Cardiac fibroblast (primary cell): Measurements from ENCODE around the gene HLX.

Experiments
- DNase-seq, 2 donors: peaks; one replicate each; pipeline versions ENCODE4 v3.0.0 to v3.0.0-alpha.2; 2010; ENCODE audit warnings: low read depth in 2 of 2
- H3K4me3 ChIP-seq, 2 donors: replicated peaks in 1 of 2; 1 replicate in 1 of 2; 2 replicates in 1 of 2; pipeline ENCODE4 v1.5.1; 2011; ENCODE audit warnings: low read depth in 2 of 2, low read length in 2 of 2, mild to moderate bottlenecking in 2 of 2, moderate library complexity in 1 of 2
- TF ChIP-seq, protein P1 (sequence below): IDR thresholded peaks from one replicate; pipeline ENCODE4 v1.5.1; 2011; ENCODE audit warnings: low read depth, mild to moderate bottlenecking, low read length, inconsistent platforms

HLX gene

DNA sequence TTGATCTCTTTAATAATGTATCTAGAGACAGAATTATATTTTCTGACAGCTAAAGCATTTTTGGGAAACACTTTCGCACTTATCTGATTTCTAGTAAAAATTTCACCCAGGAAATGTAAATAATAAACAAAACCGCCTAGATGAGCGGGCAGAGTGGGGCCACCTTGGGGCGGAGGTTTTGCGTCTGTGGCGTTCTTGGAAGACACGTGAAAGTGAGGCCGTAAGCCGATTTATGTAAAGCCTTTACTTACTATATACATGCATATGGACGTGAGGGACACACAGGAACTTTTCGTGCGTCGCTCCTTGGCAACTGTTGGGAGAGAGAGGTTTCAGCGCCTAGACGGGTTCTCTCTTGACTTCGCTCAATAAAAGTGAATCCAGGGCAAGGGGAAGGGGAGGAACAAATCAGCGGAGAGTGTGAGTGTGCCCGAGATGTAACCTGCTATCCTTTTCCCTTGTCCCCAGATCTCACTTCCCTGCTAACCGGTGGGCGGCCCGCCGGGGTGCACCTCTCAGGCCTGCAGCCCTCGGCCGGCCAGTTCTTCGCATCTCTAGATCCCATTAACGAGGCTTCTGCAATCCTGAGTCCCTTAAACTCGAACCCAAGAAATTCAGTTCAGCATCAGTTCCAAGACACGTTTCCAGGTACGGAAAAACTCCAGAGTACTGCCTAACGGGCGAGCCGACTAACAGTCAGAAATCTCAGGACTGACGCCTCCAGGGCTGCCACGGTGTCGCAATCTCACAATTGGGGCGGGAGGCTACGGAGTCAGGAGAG lies 1.7 kb downstream of the HLX start:
- TF ChIP-seq, protein P1, sequence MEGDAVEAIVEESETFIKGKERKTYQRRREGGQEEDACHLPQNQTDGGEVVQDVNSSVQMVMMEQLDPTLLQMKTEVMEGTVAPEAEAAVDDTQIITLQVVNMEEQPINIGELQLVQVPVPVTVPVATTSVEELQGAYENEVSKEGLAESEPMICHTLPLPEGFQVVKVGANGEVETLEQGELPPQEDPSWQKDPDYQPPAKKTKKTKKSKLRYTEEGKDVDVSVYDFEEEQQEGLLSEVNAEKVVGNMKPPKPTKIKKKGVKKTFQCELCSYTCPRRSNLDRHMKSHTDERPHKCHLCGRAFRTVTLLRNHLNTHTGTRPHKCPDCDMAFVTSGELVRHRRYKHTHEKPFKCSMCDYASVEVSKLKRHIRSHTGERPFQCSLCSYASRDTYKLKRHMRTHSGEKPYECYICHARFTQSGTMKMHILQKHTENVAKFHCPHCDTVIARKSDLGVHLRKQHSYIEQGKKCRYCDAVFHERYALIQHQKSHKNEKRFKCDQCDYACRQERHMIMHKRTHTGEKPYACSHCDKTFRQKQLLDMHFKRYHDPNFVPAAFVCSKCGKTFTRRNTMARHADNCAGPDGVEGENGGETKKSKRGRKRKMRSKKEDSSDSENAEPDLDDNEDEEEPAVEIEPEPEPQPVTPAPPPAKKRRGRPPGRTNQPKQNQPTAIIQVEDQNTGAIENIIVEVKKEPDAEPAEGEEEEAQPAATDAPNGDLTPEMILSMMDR, result no peak
- DNase-seq, result peak; percentile 72 to 82
- peak overlapping the region; percentile 70 to 84 for H3K4me3 ChIP-seq

DNA sequence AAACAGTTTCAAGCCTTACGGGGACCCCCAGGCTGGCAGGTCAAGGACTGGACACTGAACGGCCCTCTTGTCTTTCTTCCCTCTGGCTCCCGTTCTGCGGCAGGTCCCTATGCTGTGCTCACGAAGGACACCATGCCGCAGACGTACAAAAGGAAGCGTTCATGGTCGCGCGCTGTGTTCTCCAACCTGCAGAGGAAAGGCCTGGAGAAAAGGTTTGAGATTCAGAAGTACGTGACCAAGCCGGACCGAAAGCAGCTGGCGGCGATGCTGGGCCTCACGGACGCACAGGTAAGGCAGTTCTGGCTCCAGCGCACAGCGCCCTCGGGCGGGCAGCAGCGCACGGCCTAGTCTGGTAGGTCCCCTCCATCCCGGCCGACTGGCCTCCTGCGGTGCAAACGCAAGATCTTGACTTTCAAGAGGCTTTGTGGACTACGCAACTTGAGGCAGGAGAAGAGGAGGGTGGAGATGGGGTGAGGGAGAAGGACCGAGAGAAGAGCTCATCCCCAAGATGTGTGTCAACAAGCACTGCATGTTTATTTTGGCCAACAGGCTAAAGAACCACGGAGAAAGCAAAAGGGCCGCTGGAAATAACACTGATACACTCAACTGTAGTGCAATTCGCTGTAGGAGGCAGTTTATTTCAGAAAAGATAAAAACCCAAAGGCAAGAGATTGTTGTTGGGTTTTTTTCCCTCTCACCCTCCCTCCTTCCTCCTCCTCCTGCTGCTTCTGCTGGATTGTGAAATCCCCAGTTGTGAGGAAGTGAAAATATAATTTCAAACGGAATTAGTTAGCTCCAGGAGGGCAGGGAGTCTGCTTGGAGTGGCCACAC lies 3.0 kb downstream of the HLX start:
- peak; percentile 82 to 84 for DNase-seq
- TF ChIP-seq, protein P1, result peak; percentile 39
- H3K4me3 ChIP-seq, result peak overlapping the region; percentile 70 to 84

DNA sequence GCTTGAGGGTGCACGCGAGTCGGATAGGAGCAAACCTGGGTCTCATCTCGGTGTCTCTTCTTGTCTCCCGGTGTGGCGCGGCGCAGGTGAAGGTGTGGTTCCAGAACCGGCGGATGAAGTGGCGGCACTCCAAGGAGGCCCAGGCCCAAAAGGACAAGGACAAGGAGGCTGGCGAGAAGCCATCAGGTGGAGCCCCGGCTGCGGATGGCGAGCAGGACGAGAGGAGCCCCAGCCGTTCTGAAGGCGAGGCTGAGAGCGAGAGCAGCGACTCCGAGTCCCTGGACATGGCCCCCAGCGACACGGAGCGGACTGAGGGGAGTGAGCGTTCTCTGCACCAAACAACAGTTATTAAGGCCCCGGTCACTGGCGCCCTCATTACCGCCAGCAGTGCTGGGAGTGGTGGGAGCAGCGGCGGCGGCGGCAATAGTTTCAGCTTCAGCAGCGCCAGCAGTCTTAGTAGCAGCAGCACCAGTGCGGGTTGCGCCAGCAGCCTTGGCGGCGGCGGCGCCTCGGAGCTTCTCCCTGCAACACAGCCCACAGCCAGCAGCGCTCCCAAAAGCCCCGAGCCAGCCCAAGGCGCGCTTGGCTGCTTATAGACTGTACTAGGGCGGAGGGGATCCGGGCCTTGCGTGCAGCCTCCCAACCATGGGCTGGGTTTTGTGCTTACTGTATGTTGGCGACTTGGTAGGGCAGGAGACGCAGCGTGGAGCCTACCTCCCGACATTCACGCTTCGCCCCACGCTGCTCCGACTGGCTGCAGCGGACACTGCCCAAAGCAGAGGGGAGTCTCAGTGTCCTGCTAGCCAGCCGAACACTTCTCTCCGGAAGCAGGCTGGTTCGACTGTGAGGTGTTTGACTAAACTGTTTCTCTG lies 5.1 kb downstream of the HLX start:
- DNase-seq, result no peak
- no peak overlapping the region for H3K4me3 ChIP-seq
- TF ChIP-seq, protein P1, result no peak

DNA sequence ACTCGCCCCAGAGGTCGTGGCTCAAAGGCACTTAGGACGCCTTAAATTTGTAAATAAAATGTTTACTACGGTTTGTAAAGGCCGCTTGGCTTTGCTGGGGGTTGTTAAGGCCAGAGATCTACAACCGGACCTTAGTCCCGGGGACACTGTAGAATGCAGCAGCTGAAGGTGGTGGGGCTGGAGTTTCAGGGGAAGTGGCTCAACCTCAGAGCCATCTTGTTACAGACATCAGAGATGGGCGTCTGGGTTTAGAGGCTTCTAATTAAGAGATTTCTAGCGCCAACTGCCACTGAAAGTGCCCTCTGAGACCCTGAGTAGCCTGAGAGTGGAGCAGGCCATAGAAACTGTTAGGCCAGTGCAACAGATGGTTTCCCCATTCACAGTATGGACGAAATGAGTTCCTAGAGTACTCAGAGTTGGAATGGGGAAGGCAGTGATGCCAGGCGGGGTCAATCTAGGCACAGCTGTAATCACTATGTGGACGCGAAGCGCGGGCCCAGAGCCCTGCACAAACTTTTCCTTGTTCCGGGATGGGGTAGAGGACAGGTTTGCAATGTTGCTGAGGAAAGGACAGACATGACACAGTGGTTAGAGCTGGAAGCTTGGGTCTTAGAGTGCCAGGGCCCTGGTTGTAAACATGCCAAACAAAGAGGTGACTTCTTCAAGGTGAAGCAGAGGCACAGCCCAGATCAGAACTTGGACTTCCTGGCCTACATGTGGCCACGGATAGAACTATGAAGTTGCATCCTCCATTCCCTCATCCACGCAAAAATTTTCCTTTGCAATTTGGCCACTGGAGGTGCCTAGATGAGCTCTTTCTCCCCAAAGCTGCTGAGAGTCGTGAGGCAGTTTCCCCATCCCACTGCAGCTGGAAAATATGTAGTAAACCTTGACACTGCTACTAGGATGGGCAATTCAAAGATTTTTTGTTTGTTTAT lies 6.0 kb downstream of the HLX start:
- no peak overlapping the region for H3K4me3 ChIP-seq
- TF ChIP-seq, protein P1, result no peak
- DNase-seq, result no peak

DNA sequence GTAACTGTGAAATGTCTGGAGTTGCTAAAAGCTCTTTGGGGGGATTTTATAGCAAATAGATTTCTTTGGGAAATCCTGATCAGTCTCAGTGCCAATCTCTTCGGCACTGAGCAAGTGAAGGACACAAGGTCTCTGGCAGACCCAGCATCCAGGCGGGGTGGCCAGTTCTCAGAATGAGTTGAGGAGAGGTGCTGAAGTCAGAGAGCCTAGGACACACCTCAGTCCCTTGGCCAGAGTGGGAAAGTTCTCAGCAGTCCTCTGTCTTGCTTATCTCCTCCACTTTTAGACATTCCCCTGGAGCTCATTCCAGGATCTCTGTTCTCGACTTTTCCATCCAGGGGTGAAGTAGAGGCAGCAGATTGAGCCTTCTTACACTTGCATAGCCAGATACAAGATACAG lies 6.7 kb downstream of the HLX start:
- TF ChIP-seq, protein P1, result no peak
- DNase-seq, result no peak
- H3K4me3 ChIP-seq, result no peak overlapping the region
